Gastrocnemius medialis (tissue), 4 donors: Measurements from ENCODE around the gene RALGAPB. TPM values are rescaled to one million over a fixed set of nuclear protein-coding genes. Genes with fewer than 3 reads are reported as not detected.
"Not testable (repeated sequence)": the region's sequence is repeated elsewhere in the genome, so short reads cannot be mapped to it uniquely, and the experiment has no call there.

Source experiments
- ATAC-seq, 2 donors: fragments of 150-250 bp; one replicate each; pipeline ENCODE4 v1.9.1; 2016
- DNase-seq, 2 donors: peaks; one replicate each; pipeline ENCODE4 v3.0.0-alpha.2; 2019
- H3K27ac ChIP-seq, 4 donors: fragments of 200-600 bp; sonication (generic); 1 replicate in 1 of 4; 2 replicates in 3 of 4; pipeline ENCODE4 v1.5.1; 2016 to 2018; ENCODE audit warnings: mild to moderate bottlenecking in 2 of 4, moderate library complexity in 1 of 4
- H3K27me3 ChIP-seq, 3 donors: fragments of 200-600 bp; sonication (generic) in 2 of 3; 1 replicate in 1 of 3; 2 replicates in 2 of 3; pipeline versions ENCODE4 v1.5.1 to v1.6.0; 2016 to 2019; ENCODE audit warnings: mild to moderate bottlenecking in 1 of 3, moderate library complexity in 1 of 3
- H3K36me3 ChIP-seq, 2 donors: fragments of 200-600 bp; sonication (generic) in 1 of 2; one replicate each; pipeline ENCODE4 v1.5.1; 2017 to 2018
- H3K4me1 ChIP-seq, 2 donors: fragments of 200-600 bp; sonication (generic) in 1 of 2; one replicate each; pipeline ENCODE4 v1.5.1; 2016 to 2017; ENCODE audit warnings: mild to moderate bottlenecking in 2 of 2
- H3K4me3 ChIP-seq, 4 donors: fragments of 200-600 bp; sonication (generic) in 3 of 4; 1 replicate in 1 of 4; 2 replicates in 3 of 4; pipeline ENCODE4 v1.5.1; 2016 to 2019; ENCODE audit warnings: mild to moderate bottlenecking in 2 of 4
- H3K9me3 ChIP-seq, 3 donors: fragments of 200-600 bp; sonication (generic) in 2 of 3; 1 replicate in 1 of 3; 2 replicates in 2 of 3; pipeline ENCODE4 v1.5.1; 2016 to 2019
- CTCF ChIP-seq, 5 experiments: fragments of 450-650 bp in 3 of 5; fragments of 200-600 bp in 2 of 5; sonication (generic) in 2 of 5; IDR thresholded peaks in 4 of 5; conservative IDR thresholded peaks in 1 of 5; 1 replicate in 4 of 5; 2 replicates in 1 of 5; pipeline ENCODE4 v1.5.1; 2016 to 2019; ENCODE audit warnings: antibody characterized with exemption in 5 of 5, mild to moderate bottlenecking in 3 of 5, moderate library complexity in 3 of 5
- POLR2A ChIP-seq, 2 donors: fragments of 450-650 bp; IDR thresholded peaks; one replicate each; pipeline ENCODE4 v1.6.1; 2017; ENCODE audit warnings: antibody characterized with exemption in 2 of 2, mild to moderate bottlenecking in 2 of 2, moderate library complexity in 2 of 2
- in situ Hi-C, 4 donors: fragments of 200-750 bp; cut with MboI; loops; one replicate each; pipeline versions ENCODE4 v1.15.0 to v1.8.0; 2017; ENCODE audit warnings: low sequenced_read_pairs in 4 of 4
- intact Hi-C: fragments of 100-400 bp; cut with DNase I; formaldehyde crosslinking; loops from one replicate; pipeline ENCODE4 v1.15.1; 2023; ENCODE audit warnings: low total_unique reads
- total RNA-seq, 4 donors: library from RNA; depleted of rRNA; stranded (reverse); fragments of >200 nt; gene quantifications; one replicate each; pipeline versions ENCODE4 v1.1.0 to v1.2.3, GENCODE V29; 2016

RALGAPB gene
- total RNA-seq, 4 donors from 2014 or later, result 23.2 to 28.8 (median 26.0) TPM

GRCh38 chr20:38434770-38435554 is 37.7 kb upstream of the RALGAPB start, which contains the start of gene SNHG17:
TSS of gene SNHG17 (minus strand) at chr20:38435328.
- DNase-seq (peak; percentile 76 to 85), ATAC-seq (peak; percentile 87 to 88)
- H3K9me3 ChIP-seq, result no peaks in the 10 kb centered on the region
- peak within 1 kb of the TSS; percentile 77 to 94 (median 90) for H3K27ac ChIP-seq
- no peaks in the 10 kb centered on the region for H3K27me3 ChIP-seq
- peak within 1 kb of the TSS; percentile 75 to 97 (median 94) for H3K4me3 ChIP-seq
- peaks cover 0 to 35% of the 10 kb centered on the region in 2 donors for H3K36me3 ChIP-seq
- TF ChIP-seq POLR2A (IDR thresholded peaks at IDR 0.05) (peak; percentile 57 to 75), CTCF (IDR thresholded peaks at IDR 0.05 in 4 of 5, conservative IDR thresholded peaks at IDR 0.05 in 1 of 5) (peak; percentile 95 to 100 (median 99))
- peaks cover 0 to 23% of the 10 kb centered on the region in 2 donors for H3K4me1 ChIP-seq
- intact Hi-C loops, result loop anchor here (1.0 kb wide), 2 partner anchors 11 to 37 kb away; partner anchors contain the start of gene RALGAPB
- in situ Hi-C loops, result loop anchor here in 1 of 4 donors (25.0 kb wide), 1 partner anchor 398 kb away; the partner anchor contains the start of genes RPRD1B and TTI1

GRCh38 chr20:38435555-38435939 is 37.1 kb upstream of the RALGAPB start:
- H3K27me3 ChIP-seq, result no peaks in the 10 kb centered on the region
- no peaks in the 10 kb centered on the region for H3K9me3 ChIP-seq
- TF ChIP-seq CTCF (IDR thresholded peaks at IDR 0.05 in 4 of 5, conservative IDR thresholded peaks at IDR 0.05 in 1 of 5) (peak in 1 of 5 experiments; percentile 4), POLR2A (IDR thresholded peaks at IDR 0.05) (no peak)
- H3K36me3 ChIP-seq, result peaks cover 0 to 30% of the 10 kb centered on the region in 2 donors
- no peak for DNase-seq
- intact Hi-C loops (loop anchor here (1.0 kb wide), 2 partner anchors 11 to 37 kb away; partner anchors contain the start of gene RALGAPB), in situ Hi-C loops (loop anchor here in 1 of 4 donors (25.0 kb wide), 1 partner anchor 398 kb away; the partner anchor contains the start of genes RPRD1B and TTI1)
- no peak for ATAC-seq
- H3K27ac ChIP-seq, result peak overlapping the region in 1 of 4 donors; percentile 90
- H3K4me1 ChIP-seq, result peaks cover 0 to 23% of the 10 kb centered on the region in 2 donors
- H3K4me3 ChIP-seq, result peak overlapping the region in 2 of 4 donors; percentile 75 to 93

GRCh38 chr20:38437796-38438195 is 34.8 kb upstream of the RALGAPB start:
- peaks cover 0 to 10% of the 10 kb centered on the region in 2 donors for H3K36me3 ChIP-seq

GRCh38 chr20:38441110-38441509 is 31.5 kb upstream of the RALGAPB start:
- H3K9me3 ChIP-seq, H3K27me3 ChIP-seq, intact Hi-C loops, H3K27ac ChIP-seq, DNase-seq, H3K36me3 ChIP-seq, H3K4me3 ChIP-seq, H3K4me1 ChIP-seq, ATAC-seq: not testable (repeated sequence)
- in situ Hi-C loops, result loop anchor here in 1 of 4 donors (25.0 kb wide), 1 partner anchor 404 kb away; the partner anchor contains the start of genes RPRD1B and TTI1

More at GRCh38 chr20:38437796-38438195, 34.8 kb upstream of the RALGAPB start:
- no peaks in the 10 kb centered on the region for H3K27me3 ChIP-seq
- TF ChIP-seq CTCF (IDR thresholded peaks at IDR 0.05 in 4 of 5, conservative IDR thresholded peaks at IDR 0.05 in 1 of 5) (no peak), POLR2A (IDR thresholded peaks at IDR 0.05) (no peak)
- no peak overlapping the region for H3K27ac ChIP-seq
- intact Hi-C loops (no loop called here), in situ Hi-C loops (loop anchor here in 1 of 4 donors (25.0 kb wide), 1 partner anchor 400 kb away; the partner anchor contains the start of genes RPRD1B and TTI1)
- no peaks in the 10 kb centered on the region for H3K9me3 ChIP-seq
- DNase-seq, result no peak
- H3K4me3 ChIP-seq, result no peak overlapping the region
- peaks cover 0 to 8% of the 10 kb centered on the region in 2 donors for H3K4me1 ChIP-seq
- no peak for ATAC-seq

GRCh38 chr20:38441916-38442315 is 30.7 kb upstream of the RALGAPB start:
- H3K27ac ChIP-seq, result no peak overlapping the region
- no peak for ATAC-seq
- in situ Hi-C loops (loop anchor here in 1 of 4 donors (25.0 kb wide), 1 partner anchor 405 kb away; the partner anchor contains the start of genes RPRD1B and TTI1), intact Hi-C loops (no loop called here)
- H3K4me3 ChIP-seq, result no peak overlapping the region
- peaks cover 0 to 3% of the 10 kb centered on the region in 2 donors for H3K4me1 ChIP-seq
- H3K27me3 ChIP-seq, result no peaks in the 10 kb centered on the region
- no peaks in the 10 kb centered on the region for H3K9me3 ChIP-seq
- no peak for DNase-seq
- no peaks in the 10 kb centered on the region for H3K36me3 ChIP-seq
- TF ChIP-seq POLR2A (IDR thresholded peaks at IDR 0.05) (no peak), CTCF (IDR thresholded peaks at IDR 0.05 in 4 of 5, conservative IDR thresholded peaks at IDR 0.05 in 1 of 5) (no peak)
